ENCODE measurements around the gene SYTL3. TPM values are rescaled to one million over a fixed set of nuclear protein-coding genes. Genes with fewer than 3 reads are reported as not detected.
A peak's percentile ranks its signal among the peaks of the same experiment; 100 is the strongest.

SYTL3 gene
- total and polyA plus RNA-seq, 7 donors = 1.7 to 17.3 (median 4.1) TPM

DNA sequence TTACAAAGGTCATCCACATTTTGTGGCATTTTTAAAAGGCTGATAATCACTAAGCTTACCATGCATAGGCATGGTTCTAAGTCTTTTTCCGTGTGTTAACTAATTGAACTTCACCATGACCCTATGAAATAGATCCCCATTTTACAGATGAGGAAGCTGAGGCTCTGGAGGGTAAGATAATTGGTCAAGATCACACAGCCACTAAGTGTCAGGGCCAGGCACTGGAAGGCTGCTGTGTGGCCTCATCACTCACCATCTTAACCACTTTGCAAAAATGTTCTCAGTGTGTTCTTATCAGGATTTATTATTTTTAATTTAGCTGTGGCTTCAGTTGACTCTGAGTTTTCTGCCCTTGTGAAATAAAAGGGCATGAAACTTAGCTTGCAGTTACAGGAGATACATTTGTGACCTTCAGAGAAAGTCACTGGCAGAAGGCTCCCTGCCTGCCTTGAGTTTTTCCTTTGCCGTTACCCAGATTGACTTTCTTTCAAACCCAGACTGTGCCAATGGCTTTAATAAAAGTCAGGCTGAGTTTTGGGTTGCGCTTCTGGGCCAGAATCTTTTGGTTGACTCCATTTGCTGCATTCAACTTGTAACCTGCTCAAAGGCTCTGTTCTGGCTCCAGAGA lies 87.3 kb downstream of the SYTL3 start:
- WGBS, 3 donors = 66 to 85% (median 73%) methylated on average over 3 of the region's 3 CpGs
- intact Hi-C loops (cut with DNase I) = no loop called here
- no peaks in the 10 kb centered on the region for H3K9me3 ChIP-seq
- DNase-seq = no peak
- H3K4me3 ChIP-seq = no peak overlapping the region
- peak overlapping the region; percentile 66 for H3K27ac ChIP-seq
- H3K36me3 ChIP-seq (ENCODE audit: insufficient read depth in 1 of 2, low read depth in 1 of 2) = no peaks in the 10 kb centered on the region
- TF ChIP-seq, protein P1, sequence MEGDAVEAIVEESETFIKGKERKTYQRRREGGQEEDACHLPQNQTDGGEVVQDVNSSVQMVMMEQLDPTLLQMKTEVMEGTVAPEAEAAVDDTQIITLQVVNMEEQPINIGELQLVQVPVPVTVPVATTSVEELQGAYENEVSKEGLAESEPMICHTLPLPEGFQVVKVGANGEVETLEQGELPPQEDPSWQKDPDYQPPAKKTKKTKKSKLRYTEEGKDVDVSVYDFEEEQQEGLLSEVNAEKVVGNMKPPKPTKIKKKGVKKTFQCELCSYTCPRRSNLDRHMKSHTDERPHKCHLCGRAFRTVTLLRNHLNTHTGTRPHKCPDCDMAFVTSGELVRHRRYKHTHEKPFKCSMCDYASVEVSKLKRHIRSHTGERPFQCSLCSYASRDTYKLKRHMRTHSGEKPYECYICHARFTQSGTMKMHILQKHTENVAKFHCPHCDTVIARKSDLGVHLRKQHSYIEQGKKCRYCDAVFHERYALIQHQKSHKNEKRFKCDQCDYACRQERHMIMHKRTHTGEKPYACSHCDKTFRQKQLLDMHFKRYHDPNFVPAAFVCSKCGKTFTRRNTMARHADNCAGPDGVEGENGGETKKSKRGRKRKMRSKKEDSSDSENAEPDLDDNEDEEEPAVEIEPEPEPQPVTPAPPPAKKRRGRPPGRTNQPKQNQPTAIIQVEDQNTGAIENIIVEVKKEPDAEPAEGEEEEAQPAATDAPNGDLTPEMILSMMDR (IDR thresholded peaks at IDR 0.05) = no peak
- no peaks in the 10 kb centered on the region for H3K27me3 ChIP-seq (ENCODE audit: insufficient read depth in 3 of 3, low read length in 2 of 3)
- peak in 3 of 4 donors; percentile 9 to 28 (median 21) for ATAC-seq
- no peaks in the 10 kb centered on the region for H3K4me1 ChIP-seq

GRCh38 chr6:158737710-158738615 lies 88.1 kb downstream of the SYTL3 start:
- TF ChIP-seq, protein P1 (IDR thresholded peaks at IDR 0.05) = no peak
- intact Hi-C loops (cut with DNase I) = no loop called here
- H3K27me3 ChIP-seq (ENCODE audit: insufficient read depth in 3 of 3, low read length in 2 of 3) = no peaks in the 10 kb centered on the region
- peak; percentile 86 to 93 (median 90) for ATAC-seq
- no peaks in the 10 kb centered on the region for H3K36me3 ChIP-seq (ENCODE audit: insufficient read depth in 1 of 2, low read depth in 1 of 2)
- no peak overlapping the region for H3K4me3 ChIP-seq
- no peaks in the 10 kb centered on the region for H3K9me3 ChIP-seq
- H3K27ac ChIP-seq = peak overlapping the region; percentile 66
- WGBS, 3 donors = 75 to 86% (median 82%) methylated on average over 12 of the region's 12 CpGs
- no peak for DNase-seq
- no peaks in the 10 kb centered on the region for H3K4me1 ChIP-seq

GRCh38 chr6:158739673-158740072 lies 89.8 kb downstream of the SYTL3 start:
- TF ChIP-seq, protein P1 (IDR thresholded peaks at IDR 0.05) = no peak
- ATAC-seq = no peak
- intact Hi-C loops (cut with DNase I) = no loop called here

GRCh38 chr6:158743033-158743651 lies 93.3 kb downstream of the SYTL3 start:
- no peak overlapping the region for H3K4me3 ChIP-seq
- intact Hi-C loops (cut with DNase I) = no loop called here
- H3K27ac ChIP-seq = no peak overlapping the region
- H3K9me3 ChIP-seq = no peaks in the 10 kb centered on the region
- H3K4me1 ChIP-seq = no peaks in the 10 kb centered on the region
- H3K36me3 ChIP-seq (ENCODE audit: insufficient read depth in 1 of 2, low read depth in 1 of 2) = peaks cover 3 to 8% of the 10 kb centered on the region in 2 donors
- ATAC-seq (peak in 1 of 4 donors; percentile 22), DNase-seq (no peak)
- H3K27me3 ChIP-seq (ENCODE audit: insufficient read depth in 3 of 3, low read length in 2 of 3) = no peaks in the 10 kb centered on the region
- 89 to 98% (median 91%) methylated on average over 6 of the region's 6 CpGs for WGBS, 3 donors
- TF ChIP-seq, protein P1 (IDR thresholded peaks at IDR 0.05) = no peak

More at GRCh38 chr6:158739673-158740072, 89.8 kb downstream of the SYTL3 start:
- no peak overlapping the region for H3K4me3 ChIP-seq
- H3K9me3 ChIP-seq = no peaks in the 10 kb centered on the region
- DNase-seq = no peak
- WGBS, 3 donors = 100% methylated on average over 1 of the region's 1 CpG
- no peaks in the 10 kb centered on the region for H3K4me1 ChIP-seq
- H3K27ac ChIP-seq = no peak overlapping the region
- no peaks in the 10 kb centered on the region for H3K36me3 ChIP-seq (ENCODE audit: insufficient read depth in 1 of 2, low read depth in 1 of 2)
- no peaks in the 10 kb centered on the region for H3K27me3 ChIP-seq (ENCODE audit: insufficient read depth in 3 of 3, low read length in 2 of 3)

All from psoas muscle (tissue), 8 donors.